GM18519 (cell line): Measurements from ENCODE around the gene EEIG1.

Source experiments
- ATAC-seq: cut with Tn5 transposase; IDR thresholded peaks from one replicate; pipeline ENCODE4 v1.9.1; 2021; ENCODE audit warnings: mild to moderate bottlenecking, moderate library complexity; ENCODE audit not compliant: unreplicated experiment, low FRiP score

The EEIG1 gene

DNA sequence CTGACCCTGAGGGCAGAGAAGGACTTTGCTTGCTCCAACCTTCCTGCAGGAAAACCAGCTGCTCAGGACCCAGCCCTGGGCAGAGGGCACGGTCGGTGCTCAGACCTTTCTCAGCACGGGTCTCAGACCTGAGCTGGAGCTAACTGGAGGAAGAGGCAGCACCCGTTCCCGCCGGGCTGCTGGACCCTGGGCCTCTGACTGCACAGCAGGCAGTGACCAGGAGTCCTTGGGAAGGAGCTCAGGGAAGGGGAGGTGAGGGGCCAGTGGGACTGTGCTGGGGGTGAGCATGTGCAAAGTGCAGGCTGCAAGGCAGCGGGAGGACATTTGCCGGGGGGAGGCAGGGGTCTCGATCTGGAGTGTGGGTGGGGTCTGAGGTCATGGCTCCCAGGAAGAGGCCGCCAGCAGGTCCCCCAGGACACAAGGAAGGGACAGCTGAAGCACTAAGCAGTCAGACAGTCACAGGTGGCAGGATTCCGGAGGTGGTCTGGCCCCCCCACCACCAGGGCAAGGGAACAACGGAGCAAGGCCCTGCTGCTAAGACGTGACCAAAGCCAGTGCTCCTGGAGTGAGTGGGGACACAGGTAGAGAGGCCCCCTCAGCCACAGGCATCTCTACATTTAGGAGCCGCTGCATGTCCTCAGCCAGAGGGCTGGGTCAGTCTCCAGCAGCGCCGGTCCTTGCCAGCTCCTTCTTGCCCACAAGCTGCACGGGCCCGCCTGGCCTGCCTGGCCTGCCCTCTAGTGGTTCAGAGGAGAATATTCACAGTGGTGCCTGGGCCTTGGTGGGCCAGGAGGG lies 38.4 kb downstream of the EEIG1 start:
- no peak for ATAC-seq

DNA sequence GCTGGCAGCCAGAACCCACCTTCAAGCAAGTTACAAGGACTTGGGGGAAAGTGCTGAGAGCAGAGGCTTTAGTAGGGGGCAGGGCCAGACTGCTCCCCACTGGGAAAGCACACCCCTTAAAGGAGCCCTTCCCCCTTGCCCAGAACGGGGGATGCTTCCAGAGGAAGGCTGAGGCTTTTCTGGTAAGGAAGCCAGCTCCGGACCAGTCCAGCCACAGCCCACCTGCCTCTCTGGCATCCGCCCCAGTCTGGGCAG lies 38.9 kb downstream of the EEIG1 start:
- ATAC-seq, result no peak

DNA sequence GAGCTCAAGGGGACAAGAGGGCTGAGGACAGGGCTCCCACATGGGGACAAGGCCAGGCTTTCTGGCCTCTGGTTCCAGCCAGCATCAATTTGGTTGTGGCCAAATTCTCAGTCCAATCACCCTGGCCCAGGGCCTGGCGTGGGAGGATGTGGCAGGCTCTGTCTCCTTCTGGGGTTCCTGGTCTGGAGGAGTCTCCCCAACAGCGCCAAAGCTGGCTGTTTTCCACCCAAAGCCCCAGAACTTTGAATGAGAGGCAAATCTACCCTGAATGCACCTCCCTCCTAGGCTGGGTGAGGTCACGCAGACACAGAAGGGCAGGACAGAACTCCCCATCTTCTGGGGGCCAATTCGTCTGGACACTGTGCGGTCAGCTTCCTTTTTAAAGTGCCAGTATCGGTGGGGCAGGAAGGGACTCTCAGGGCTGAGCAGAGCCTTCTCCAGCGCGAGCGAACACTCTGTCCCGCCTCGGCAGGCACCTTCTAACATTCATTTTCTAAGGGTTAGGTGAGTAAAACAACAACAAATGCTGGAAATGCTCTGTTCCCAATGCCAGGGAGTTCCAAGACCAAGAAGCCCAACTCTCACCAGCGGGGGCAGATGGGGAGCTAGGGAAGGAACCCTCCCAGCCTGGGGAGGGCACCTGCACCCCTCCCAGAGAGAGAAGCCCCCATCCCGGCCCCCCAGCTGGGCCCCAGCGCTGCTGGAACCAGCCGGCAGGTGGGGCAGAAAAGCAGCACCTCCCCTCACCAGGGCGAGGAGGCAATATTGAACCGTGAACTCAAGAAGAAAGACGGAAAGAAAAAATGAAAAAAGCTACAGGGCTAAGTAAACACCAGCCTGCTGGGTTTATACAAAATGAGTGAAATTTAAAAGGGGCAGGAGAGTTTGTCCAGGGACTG lies 39.5 kb downstream of the EEIG1 start:
- no peak for ATAC-seq

- no peak for ATAC-seq
These were observed 40.2 kb downstream of the EEIG1 start for GRCh38 chr9:127940593-127940992.

DNA sequence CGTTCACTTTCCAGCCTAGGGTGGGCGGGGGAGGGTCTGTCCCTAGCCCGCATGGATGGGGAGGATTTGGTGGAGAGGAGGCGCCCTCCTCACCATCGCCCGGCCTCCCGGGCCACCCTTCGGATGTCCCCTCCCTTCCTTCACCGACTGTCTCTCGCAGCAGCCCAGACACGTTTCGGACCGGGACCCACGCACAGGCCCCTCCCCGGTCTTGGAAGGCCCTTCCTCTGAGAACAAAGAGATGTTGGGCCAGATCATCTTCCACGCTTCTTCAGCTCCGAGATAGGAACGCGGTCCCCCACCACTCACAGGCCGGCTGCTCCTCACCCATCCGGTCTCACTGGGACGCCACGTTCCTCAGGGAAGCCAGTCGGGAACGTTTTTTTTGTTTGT lies 42.5 kb downstream of the EEIG1 start:
- no peak for ATAC-seq

GRCh38 chr9:127937388-127938297 lies 43.1 kb downstream of the EEIG1 start, which contains the start of gene DPM2:
DPM2 (minus strand) TSS chr9:127937854; CDS start chr9:127937820, 34 bp downstream.
- ATAC-seq, result peak; percentile 74

GRCh38 chr9:127937056-127937387 lies 43.8 kb downstream of the EEIG1 start:
- no peak for ATAC-seq

DNA sequence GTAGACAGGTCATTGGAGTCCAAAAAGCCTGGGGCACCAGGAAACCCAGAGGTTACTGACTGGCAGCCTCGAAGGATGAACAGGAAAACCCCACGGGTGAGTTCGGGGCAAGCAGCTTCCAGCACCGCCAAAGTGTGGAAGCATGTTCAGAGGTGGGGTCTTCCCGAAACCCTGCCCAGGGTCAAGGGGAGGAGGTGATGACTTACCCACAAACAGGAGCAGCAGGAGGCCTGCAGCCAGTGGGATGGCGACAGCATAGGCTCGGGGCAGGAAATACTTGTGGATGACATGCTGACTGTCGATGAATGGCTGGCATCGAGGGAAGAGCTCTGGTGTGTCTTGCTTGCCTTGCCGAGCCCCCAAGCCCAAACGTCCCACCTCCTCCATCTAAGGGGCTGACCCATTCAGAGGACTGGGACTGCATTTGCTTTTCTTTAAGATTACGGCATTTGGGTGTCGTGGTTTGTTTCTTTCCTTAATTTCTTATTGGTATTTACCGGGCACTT lies 44.4 kb downstream of the EEIG1 start:
- ATAC-seq, result no peak

DNA sequence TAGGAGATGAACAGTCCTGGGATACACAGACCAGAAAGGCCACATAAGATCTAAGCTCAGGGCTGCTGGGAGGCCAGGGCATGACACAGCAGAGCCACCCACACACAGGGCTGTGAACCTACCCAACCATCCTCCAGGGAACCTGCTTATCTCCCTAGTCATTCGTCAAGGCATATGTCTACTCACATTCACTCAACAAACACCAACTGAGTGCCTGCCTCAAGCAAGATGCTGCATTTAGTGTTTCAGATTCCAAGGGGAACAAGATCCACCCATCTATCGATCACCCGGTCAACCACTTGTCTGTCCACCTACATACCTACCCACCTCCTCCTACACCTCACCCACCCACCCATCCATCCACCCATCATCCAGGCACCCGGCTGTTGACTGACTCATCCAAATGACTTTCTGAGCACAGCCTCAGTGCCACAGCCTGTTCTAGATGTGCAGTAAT lies 45.0 kb downstream of the EEIG1 start:
- no peak for ATAC-seq

- no peak for ATAC-seq
These were observed 45.8 kb downstream of the EEIG1 start for GRCh38 chr9:127934986-127935385.

GRCh38 chr9:127934248-127934647 lies 46.5 kb downstream of the EEIG1 start:
- ATAC-seq, result no peak

- no peak for ATAC-seq
These were observed 49.5 kb downstream of the EEIG1 start for GRCh38 chr9:127931092-127931881.
